Colonic mucosa (tissue), 4 donors: ENCODE measurements around the gene DAO. TPM values are rescaled to one million over a fixed set of nuclear protein-coding genes. Genes with fewer than 3 reads are reported as not detected.

Source experiments
- DNase-seq: peaks from one replicate; pipeline ENCODE4 v3.0.0-alpha.2; 2020
- H3K27ac ChIP-seq: fragments of 200-600 bp; one replicate; pipeline ENCODE4 v1.8.0; 2021
- H3K27me3 ChIP-seq: fragments of 200-600 bp; one replicate; pipeline ENCODE4 v1.8.0; 2021
- H3K36me3 ChIP-seq: fragments of 200-600 bp; one replicate; pipeline ENCODE4 v1.8.0; 2021
- H3K4me1 ChIP-seq: fragments of 200-600 bp; one replicate; pipeline ENCODE4 v1.8.0; 2021; ENCODE audit warnings: mild to moderate bottlenecking
- H3K4me3 ChIP-seq: fragments of 200-600 bp; one replicate; pipeline ENCODE4 v1.8.0; 2021
- H3K9ac ChIP-seq, 2 donors: one replicate each; pipeline ENCODE4 v1.7.0; 2013; ENCODE audit warnings: control low read depth in 2 of 2, low read depth in 2 of 2, low read length in 2 of 2
- H3K9me3 ChIP-seq: fragments of 200-600 bp; one replicate; pipeline ENCODE4 v1.8.0; 2021
- CTCF ChIP-seq: fragments of 200-600 bp; IDR thresholded peaks from one replicate; pipeline ENCODE4 v1.8.0; 2022; ENCODE audit warnings: antibody characterized with exemption, mild to moderate bottlenecking
- intact Hi-C: fragments of 100-400 bp; cut with DNase I; formaldehyde crosslinking; loops from one replicate; pipeline ENCODE4 v1.14.1; 2022
- total RNA-seq, 2 donors: library from RNA; stranded (reverse); fragmentation: NEBNext Ultra II Directional in 1 of 2; extraction: Animal tissue kit (Norgen Biotek cat#: 25700) in 1 of 2; gene quantifications; one replicate each; pipeline ENCODE4 v1.2.1, GENCODE V29; 2021
- donor health status: healthy.
- donor health status: DM: no; HTN: no; CAD: no.
- donor health status: DM: no; HTN: no; CAD: no.

DAO gene
- total RNA-seq, 2 donors from 2014 or later: 2.2 to 2.4 TPM

GRCh38 chr12:108938247-108938924, 58.5 kb downstream of the DAO start:
- Histone ChIP-seq H3K4me3 (no peak overlapping the region), H3K27ac (no peak overlapping the region), H3K4me1 (no peaks in the 10 kb centered on the region), H3K36me3 (no peaks in the 10 kb centered on the region), H3K9ac (no peak overlapping the region), H3K27me3 (no peaks in the 10 kb centered on the region), H3K9me3 (no peaks in the 10 kb centered on the region)
- no peak for TF ChIP-seq CTCF
- no peak for DNase-seq
- intact Hi-C loops: no loop called here

- Histone ChIP-seq H3K36me3 (no peaks in the 10 kb centered on the region), H3K27ac (no peak overlapping the region), H3K4me1 (no peaks in the 10 kb centered on the region), H3K9ac (no peak overlapping the region), H3K4me3 (no peak overlapping the region), H3K9me3 (no peaks in the 10 kb centered on the region), H3K27me3 (no peaks in the 10 kb centered on the region)
- DNase-seq: no peak
- intact Hi-C loops: no loop called here
- no peak for TF ChIP-seq CTCF
Observed at GRCh38 chr12:108939594-108939993, 59.7 kb downstream of the DAO start.

GRCh38 chr12:108940138-108940537, 60.2 kb downstream of the DAO start:
- intact Hi-C loops: no loop called here

GRCh38 chr12:108947097-108947496, 67.2 kb downstream of the DAO start:
- Histone ChIP-seq H3K9ac (no peak overlapping the region), H3K4me1 (no peaks in the 10 kb centered on the region), H3K9me3 (no peaks in the 10 kb centered on the region), H3K4me3 (no peak overlapping the region), H3K27ac (no peak overlapping the region), H3K36me3 (no peaks in the 10 kb centered on the region), H3K27me3 (no peaks in the 10 kb centered on the region)
- DNase-seq: no peak
- no peak for TF ChIP-seq CTCF
- intact Hi-C loops: no loop called here

More at GRCh38 chr12:108940138-108940537, 60.2 kb downstream of the DAO start:
- no peaks in the 10 kb centered on the region for H3K27me3 ChIP-seq
- TF ChIP-seq CTCF: no peak
- no peaks in the 10 kb centered on the region for H3K36me3 ChIP-seq
- H3K27ac ChIP-seq: no peak overlapping the region
- no peak for DNase-seq
- H3K4me3 ChIP-seq: no peak overlapping the region
- no peaks in the 10 kb centered on the region for H3K4me1 ChIP-seq
- no peak overlapping the region for H3K9ac ChIP-seq
- no peaks in the 10 kb centered on the region for H3K9me3 ChIP-seq

- DNase-seq: no peak
- H3K27ac ChIP-seq: no peak overlapping the region
- H3K4me1 ChIP-seq: no peaks in the 10 kb centered on the region
- no peaks in the 10 kb centered on the region for H3K36me3 ChIP-seq
- H3K27me3 ChIP-seq: no peaks in the 10 kb centered on the region
- no peak overlapping the region for H3K9ac ChIP-seq
- TF ChIP-seq CTCF: no peak
- intact Hi-C loops: no loop called here
- no peak overlapping the region for H3K4me3 ChIP-seq
- H3K9me3 ChIP-seq: no peaks in the 10 kb centered on the region
Observed at GRCh38 chr12:108948367-108948766, 68.5 kb downstream of the DAO start.
